Measurements from ENCODE around the gene STRADB. TPM values are rescaled to one million over a fixed set of nuclear protein-coding genes. Genes with fewer than 3 reads are reported as not detected.

STRADB gene
- total and polyA plus RNA-seq, 7 donors = 14.7 to 142 (median 23.0) TPM

DNA sequence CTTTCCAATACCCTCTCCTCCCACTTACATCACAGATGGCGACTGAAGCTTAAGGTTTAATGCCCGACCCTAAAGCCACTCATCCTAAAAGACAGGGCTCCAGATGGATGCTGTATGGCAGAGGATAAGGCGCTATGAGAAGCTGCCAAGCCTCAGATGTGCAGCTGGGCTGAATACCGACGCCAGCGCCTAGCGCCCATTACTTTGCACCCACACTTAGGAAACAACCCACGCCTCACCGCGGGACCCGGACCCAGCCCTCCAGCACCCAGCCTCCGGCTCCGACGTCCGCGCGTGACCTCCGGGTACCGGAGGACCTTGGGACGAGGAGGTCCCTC is 617 bp upstream of the STRADB start:
- Histone ChIP-seq H3K4me1 (peaks cover 0 to 38% (median 34%) of the 10 kb centered on the region in 4 donors), H3K36me3 (peaks cover 0 to 4% (median 0%) of the 10 kb centered on the region in 4 donors), H3K9me3 (no peaks in the 10 kb centered on the region), H3K27ac (peak overlapping the region; percentile 87 to 95 (median 90)), H3K27me3 (no peaks in the 10 kb centered on the region), H3K4me3 (peak overlapping the region; percentile 62 to 98 (median 80))
- no peak for DNase-seq
- TF ChIP-seq, protein P1, sequence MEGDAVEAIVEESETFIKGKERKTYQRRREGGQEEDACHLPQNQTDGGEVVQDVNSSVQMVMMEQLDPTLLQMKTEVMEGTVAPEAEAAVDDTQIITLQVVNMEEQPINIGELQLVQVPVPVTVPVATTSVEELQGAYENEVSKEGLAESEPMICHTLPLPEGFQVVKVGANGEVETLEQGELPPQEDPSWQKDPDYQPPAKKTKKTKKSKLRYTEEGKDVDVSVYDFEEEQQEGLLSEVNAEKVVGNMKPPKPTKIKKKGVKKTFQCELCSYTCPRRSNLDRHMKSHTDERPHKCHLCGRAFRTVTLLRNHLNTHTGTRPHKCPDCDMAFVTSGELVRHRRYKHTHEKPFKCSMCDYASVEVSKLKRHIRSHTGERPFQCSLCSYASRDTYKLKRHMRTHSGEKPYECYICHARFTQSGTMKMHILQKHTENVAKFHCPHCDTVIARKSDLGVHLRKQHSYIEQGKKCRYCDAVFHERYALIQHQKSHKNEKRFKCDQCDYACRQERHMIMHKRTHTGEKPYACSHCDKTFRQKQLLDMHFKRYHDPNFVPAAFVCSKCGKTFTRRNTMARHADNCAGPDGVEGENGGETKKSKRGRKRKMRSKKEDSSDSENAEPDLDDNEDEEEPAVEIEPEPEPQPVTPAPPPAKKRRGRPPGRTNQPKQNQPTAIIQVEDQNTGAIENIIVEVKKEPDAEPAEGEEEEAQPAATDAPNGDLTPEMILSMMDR (IDR thresholded peaks at IDR 0.05) = no peak
- TF ChIP-seq POLR2A (IDR thresholded peaks at IDR 0.05) (no peak), POLR2AphosphoS5 (IDR thresholded peaks at IDR 0.05) (no peak), EP300 (IDR thresholded peaks at IDR 0.05) (no peak)
- intact Hi-C loops (cut with DNase I) = loop anchor here (2.0 to 10.0 kb wide), 4 partner anchors 44 to 216 kb away; partner anchors contain the start of gene TMEM237
- WGBS, 2 donors = 0% methylated on average over 20 of the region's 20 CpGs

DNA sequence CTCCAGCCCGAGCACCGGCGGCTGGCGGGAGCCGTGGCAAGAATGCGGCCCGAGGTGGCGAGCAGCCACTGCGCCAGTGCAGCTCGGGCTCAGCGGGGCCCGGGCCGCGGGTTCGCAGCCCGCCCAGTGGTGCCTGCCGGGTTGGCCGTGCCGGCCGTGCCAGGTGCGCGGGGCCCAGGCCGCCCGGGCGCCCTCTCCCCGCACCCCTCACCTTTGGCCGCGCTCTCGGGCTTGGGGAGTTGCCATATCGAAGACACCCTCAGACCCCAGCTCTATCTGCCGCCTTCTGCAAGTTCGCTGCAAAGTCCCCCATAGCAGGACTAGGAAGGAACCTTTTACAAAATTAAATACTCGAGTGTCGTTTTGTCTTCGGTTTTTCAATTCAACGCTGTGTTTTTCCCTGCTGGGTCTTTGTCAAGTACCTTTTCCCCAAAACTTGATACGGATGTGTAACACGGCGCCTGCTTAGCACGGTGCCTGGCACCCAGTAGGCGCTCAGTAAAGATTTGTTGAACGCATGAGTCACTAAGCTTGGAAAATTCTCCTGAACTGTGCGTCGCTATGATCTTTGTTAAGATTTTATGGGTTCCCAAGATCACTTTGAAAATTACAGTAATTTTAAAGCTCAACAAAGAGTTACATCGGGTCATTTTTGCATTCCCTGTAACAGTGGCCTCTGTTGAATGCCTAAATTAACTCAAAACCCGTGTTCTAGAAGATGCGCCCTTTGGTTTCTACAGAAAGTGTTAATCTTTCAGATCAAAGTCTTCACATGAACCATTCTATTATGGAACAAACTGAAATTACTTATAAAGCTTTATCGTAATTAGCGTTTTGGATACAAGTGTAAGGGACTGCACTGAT is 750 bp downstream of the STRADB start:
- H3K4me3 ChIP-seq = peak overlapping the region; percentile 62 to 98 (median 80)
- no peaks in the 10 kb centered on the region for H3K9me3 ChIP-seq
- H3K36me3 ChIP-seq = peaks cover 0 to 10% (median 0%) of the 10 kb centered on the region in 4 donors
- H3K4me1 ChIP-seq = peaks cover 0 to 36% (median 25%) of the 10 kb centered on the region in 4 donors
- intact Hi-C loops (cut with DNase I) = loop anchor here (5.0 to 10.0 kb wide), 2 partner anchors 190 to 217 kb away; partner anchors contain the start of gene TMEM237
- DNase-seq = no peak
- TF ChIP-seq EP300 (IDR thresholded peaks at IDR 0.05) = no peak
- no peak for TF ChIP-seq POLR2AphosphoS5 (IDR thresholded peaks at IDR 0.05)
- TF ChIP-seq, protein P1 (IDR thresholded peaks at IDR 0.05) = no peak
- WGBS, 2 donors = 3 to 9% methylated on average over 49 of the region's 49 CpGs
- no peaks in the 10 kb centered on the region for H3K27me3 ChIP-seq
- H3K27ac ChIP-seq = peak overlapping the region; percentile 87 to 95 (median 90)

DNA sequence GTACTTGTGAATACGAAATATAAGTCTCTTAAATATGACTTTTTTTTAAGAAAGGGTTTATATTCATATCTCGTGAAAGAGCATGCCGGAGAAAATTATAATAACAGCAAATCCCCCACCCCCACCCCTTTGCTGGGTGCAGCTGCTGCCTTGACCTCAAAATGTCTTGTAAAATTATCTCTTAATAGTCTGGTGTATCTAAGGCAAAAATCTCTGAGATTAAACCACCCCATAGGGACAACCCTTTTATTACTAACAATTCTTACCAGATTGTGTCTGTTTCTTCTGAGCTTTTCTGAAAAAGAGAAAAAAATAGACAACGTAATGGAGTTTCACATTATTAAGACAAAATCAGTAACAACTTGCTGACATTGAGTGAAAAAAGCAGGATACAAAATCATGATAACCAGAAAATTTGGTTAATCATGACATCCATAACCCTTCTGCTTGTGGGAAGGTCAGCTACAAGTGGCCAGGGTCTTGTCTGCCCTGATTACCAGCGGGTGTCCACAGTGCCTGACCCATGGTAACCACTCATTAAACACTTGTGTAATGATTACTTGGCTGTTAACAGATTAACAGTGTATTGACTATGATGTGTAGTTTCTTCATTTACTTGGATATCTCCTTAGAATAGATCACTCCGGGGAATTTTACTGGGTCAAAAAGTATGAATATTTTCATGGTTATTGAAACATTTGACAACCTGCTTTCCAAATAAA is 1.5 kb downstream of the STRADB start:
- intact Hi-C loops (cut with DNase I) = loop anchor here (5.0 to 10.0 kb wide), 2 partner anchors 189 to 218 kb away; partner anchors contain the start of gene TMEM237
- no peak for DNase-seq
- Histone ChIP-seq H3K9me3 (no peaks in the 10 kb centered on the region), H3K27ac (peak overlapping the region in 2 of 4 donors; percentile 87 to 91), H3K27me3 (no peaks in the 10 kb centered on the region), H3K4me3 (peak overlapping the region in 2 of 4 donors; percentile 62 to 86), H3K4me1 (peaks cover 0 to 36% (median 25%) of the 10 kb centered on the region in 4 donors), H3K36me3 (peaks cover 0 to 10% (median 0%) of the 10 kb centered on the region in 4 donors)
- TF ChIP-seq, protein P1 (IDR thresholded peaks at IDR 0.05) = no peak
- no peak for TF ChIP-seq EP300 (IDR thresholded peaks at IDR 0.05)
- no peak for TF ChIP-seq POLR2A (IDR thresholded peaks at IDR 0.05)
- no peak for TF ChIP-seq POLR2AphosphoS5 (IDR thresholded peaks at IDR 0.05)
- 28 to 77% methylated on average over 6 of the region's 6 CpGs for WGBS, 2 donors

DNA sequence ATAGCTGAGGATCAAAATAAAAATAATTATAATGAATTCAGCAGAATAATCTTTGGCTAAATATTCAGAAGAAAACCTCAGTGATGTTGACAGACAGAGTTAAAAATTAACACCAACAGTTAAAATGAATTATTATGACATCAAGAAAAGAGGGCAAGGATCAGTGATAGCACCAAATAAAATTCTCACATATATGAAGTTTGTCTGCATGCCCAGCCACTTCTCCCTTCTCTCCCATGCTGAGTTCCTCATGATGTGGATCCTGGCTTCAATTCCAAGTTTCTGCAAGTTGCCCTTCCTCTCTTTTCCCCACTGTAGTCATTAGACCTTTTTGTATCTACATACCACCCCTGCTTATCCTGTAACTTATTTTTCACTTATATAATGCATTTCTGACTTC is 6.8 kb downstream of the STRADB start:
- no peak for DNase-seq
- Histone ChIP-seq H3K36me3 (peaks cover 0 to 59% (median 18%) of the 10 kb centered on the region in 4 donors), H3K4me1 (peaks cover 0 to 6% (median 0%) of the 10 kb centered on the region in 4 donors), H3K27me3 (no peaks in the 10 kb centered on the region), H3K4me3 (no peak overlapping the region), H3K27ac (no peak overlapping the region), H3K9me3 (no peaks in the 10 kb centered on the region)
- TF ChIP-seq EP300 (IDR thresholded peaks at IDR 0.05) = no peak
- TF ChIP-seq POLR2AphosphoS5 (IDR thresholded peaks at IDR 0.05) = no peak
- no peak for TF ChIP-seq POLR2A (IDR thresholded peaks at IDR 0.05)
- TF ChIP-seq, protein P1 (IDR thresholded peaks at IDR 0.05) = no peak
- intact Hi-C loops (cut with DNase I) = loop anchor here (10.0 kb wide), 1 partner anchor 224 kb away; no protein-coding TSS in a partner anchor

All from sigmoid colon (tissue), 7 donors.